ENCODE data around the gene HDGFL3. TPM values are rescaled to one million over a fixed set of nuclear protein-coding genes. Genes with fewer than 3 reads are reported as not detected.
"Not testable (repeated sequence)": the region's sequence is repeated elsewhere in the genome, so short reads cannot be mapped to it uniquely, and the experiment has no call there.

The HDGFL3 gene
- total and polyA plus RNA-seq, 2 experiments from 2014 or later = 31.3 to 50.6 TPM

- no peaks in the 10 kb centered on the region for H3K9me2 ChIP-seq (replicated peaks; ENCODE audit: insufficient read depth)
- H3K36me3 ChIP-seq (replicated peaks; ENCODE audit: insufficient read depth, low read depth) = no peaks in the 10 kb centered on the region
- no peaks in the 10 kb centered on the region for H3K4me1 ChIP-seq (ENCODE audit: insufficient read depth)
- no peak overlapping the region for H3K4me2 ChIP-seq
- H3K27ac ChIP-seq = no peak overlapping the region
- H3K9me3 ChIP-seq (ENCODE audit: low read depth) = no peaks in the 10 kb centered on the region
- DNase-seq (ENCODE audit: low spot score) = no peak
- 85% methylated on average over 5 of the region's 5 CpGs for WGBS (ENCODE audit: low lambda C conversion rate, missing lambda C conversion rate)
- peaks cover 24% of the 10 kb centered on the region for H3K27me3 ChIP-seq
- H3K79me2 ChIP-seq = no peaks in the 10 kb centered on the region
- TF ChIP-seq CTCF (IDR thresholded peaks at IDR 0.05; ENCODE audit: poor library complexity) (no peak), EZH2 (IDR thresholded peaks at IDR 0.05; ENCODE audit: borderline replicate concordance) (no peak), EZH2phosphoT487 (IDR thresholded peaks at IDR 0.05; ENCODE audit: low read depth, severe bottlenecking, unreplicated experiment) (no peak)
- H2AFZ ChIP-seq = no peak overlapping the region
- H4K20me1 ChIP-seq (ENCODE audit: insufficient read depth, poor library complexity, severe bottlenecking) = no peaks in the 10 kb centered on the region
- H3K4me3 ChIP-seq = no peak overlapping the region
Observed at GRCh38 chr15:83094583-83094982, 113.0 kb downstream of the HDGFL3 start.

GRCh38 chr15:83092309-83092976 is 115.2 kb downstream of the HDGFL3 start:
- no peaks in the 10 kb centered on the region for H4K20me1 ChIP-seq (ENCODE audit: insufficient read depth, poor library complexity, severe bottlenecking)
- no peaks in the 10 kb centered on the region for H3K9me2 ChIP-seq (replicated peaks; ENCODE audit: insufficient read depth)
- no peaks in the 10 kb centered on the region for H3K4me1 ChIP-seq (ENCODE audit: insufficient read depth)
- DNase-seq (ENCODE audit: low spot score) = peak; percentile 50
- peaks cover 16% of the 10 kb centered on the region for H3K27me3 ChIP-seq
- no peak overlapping the region for H3K27ac ChIP-seq
- no peak for TF ChIP-seq EZH2phosphoT487 (IDR thresholded peaks at IDR 0.05; ENCODE audit: low read depth, severe bottlenecking, unreplicated experiment)
- TF ChIP-seq EZH2 (IDR thresholded peaks at IDR 0.05; ENCODE audit: borderline replicate concordance) = no peak
- no peak for TF ChIP-seq CTCF (IDR thresholded peaks at IDR 0.05; ENCODE audit: poor library complexity)
- H2AFZ ChIP-seq = no peak overlapping the region
- H3K4me2 ChIP-seq = no peak overlapping the region
- 66% methylated on average over 4 of the region's 4 CpGs for WGBS (ENCODE audit: low lambda C conversion rate, missing lambda C conversion rate)
- H3K79me2 ChIP-seq = no peaks in the 10 kb centered on the region
- H3K36me3 ChIP-seq (replicated peaks; ENCODE audit: insufficient read depth, low read depth) = no peaks in the 10 kb centered on the region
- H3K9me3 ChIP-seq (ENCODE audit: low read depth) = no peaks in the 10 kb centered on the region
- no peak overlapping the region for H3K4me3 ChIP-seq

- not testable (repeated sequence) for H2AFZ ChIP-seq; H3K4me2 ChIP-seq; DNase-seq (ENCODE audit: low spot score); H3K79me2 ChIP-seq; H3K9me3 ChIP-seq (ENCODE audit: low read depth); H3K9me2 ChIP-seq (replicated peaks; ENCODE audit: insufficient read depth); H3K4me3 ChIP-seq; H3K27ac ChIP-seq; H3K36me3 ChIP-seq (replicated peaks; ENCODE audit: insufficient read depth, low read depth); H4K20me1 ChIP-seq (ENCODE audit: insufficient read depth, poor library complexity, severe bottlenecking); H3K4me1 ChIP-seq (ENCODE audit: insufficient read depth)
- H3K27me3 ChIP-seq = peaks cover 16% of the 10 kb centered on the region
- 91% methylated on average over 3 of the region's 3 CpGs for WGBS (ENCODE audit: low lambda C conversion rate, missing lambda C conversion rate)
Observed at GRCh38 chr15:83091965-83092308, 115.7 kb downstream of the HDGFL3 start.

- no peak overlapping the region for H3K27ac ChIP-seq
- no peaks in the 10 kb centered on the region for H3K9me2 ChIP-seq (replicated peaks; ENCODE audit: insufficient read depth)
- H3K4me3 ChIP-seq = no peak overlapping the region
- H3K36me3 ChIP-seq (replicated peaks; ENCODE audit: insufficient read depth, low read depth) = no peaks in the 10 kb centered on the region
- WGBS (ENCODE audit: low lambda C conversion rate, missing lambda C conversion rate) = 25% methylated on average over 4 of the region's 4 CpGs
- TF ChIP-seq CTCF (IDR thresholded peaks at IDR 0.05; ENCODE audit: poor library complexity) (no peak), EZH2phosphoT487 (IDR thresholded peaks at IDR 0.05; ENCODE audit: low read depth, severe bottlenecking, unreplicated experiment) (no peak), EZH2 (IDR thresholded peaks at IDR 0.05; ENCODE audit: borderline replicate concordance) (no peak)
- no peak overlapping the region for H2AFZ ChIP-seq
- no peaks in the 10 kb centered on the region for H3K79me2 ChIP-seq
- H3K9me3 ChIP-seq (ENCODE audit: low read depth) = no peaks in the 10 kb centered on the region
- no peak for DNase-seq (ENCODE audit: low spot score)
- H3K4me2 ChIP-seq = no peak overlapping the region
- peaks cover 9% of the 10 kb centered on the region for H3K27me3 ChIP-seq
- no peaks in the 10 kb centered on the region for H4K20me1 ChIP-seq (ENCODE audit: insufficient read depth, poor library complexity, severe bottlenecking)
- H3K4me1 ChIP-seq (ENCODE audit: insufficient read depth) = no peaks in the 10 kb centered on the region
Observed at GRCh38 chr15:83090465-83090864, 117.2 kb downstream of the HDGFL3 start.

All from hepatocyte (in vitro differentiated cells).